ENCODE data around the gene TSKS. TPM values are rescaled to one million over a fixed set of nuclear protein-coding genes. Genes with fewer than 3 reads are reported as not detected.

TSKS gene
- total and polyA plus RNA-seq, 2 of the 13 experiments (the other 11 are each of a cell fraction or from before 2014, with no cell fraction given): 0.03 TPM; not detected in 1

DNA sequence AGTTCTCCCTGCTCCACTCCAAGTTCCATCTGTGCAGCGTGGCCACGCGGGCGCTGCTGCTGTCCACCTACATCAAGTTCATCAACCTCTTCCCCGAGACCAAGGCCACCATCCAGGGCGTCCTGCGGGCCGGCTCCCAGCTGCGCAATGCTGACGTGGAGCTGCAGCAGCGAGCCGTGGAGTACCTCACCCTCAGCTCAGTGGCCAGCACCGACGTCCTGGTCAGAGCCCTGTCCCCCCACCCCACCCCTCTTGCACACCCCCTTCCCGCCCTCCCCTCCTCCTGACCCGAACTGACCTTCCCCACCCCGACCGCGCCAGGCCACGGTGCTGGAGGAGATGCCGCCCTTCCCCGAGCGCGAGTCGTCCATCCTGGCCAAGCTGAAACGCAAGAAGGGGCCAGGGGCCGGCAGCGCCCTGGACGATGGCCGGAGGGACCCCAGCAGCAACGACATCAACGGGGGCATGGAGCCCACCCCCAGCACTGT is 38.3 kb upstream of the TSKS start:
- no peak overlapping the region for H3K4me2 ChIP-seq (ENCODE audit: low read depth, low read length)
- POLR2A ChIA-PET: interaction anchor here (0.6 kb wide), 1 partner anchor 30 kb away, joined by 3 read pairs; no protein-coding TSS in a partner anchor
- H3K36me3 ChIP-seq (replicated peaks in 1 of 2; ENCODE audit: control insufficient read depth in 1 of 2, insufficient read depth in 2 of 2, low read length in 2 of 2): peaks cover 11 to 44% of the 10 kb centered on the region in 2 experiments; a peak in 4 of 5 replicates
- H3K4me1 ChIP-seq (ENCODE audit: insufficient read depth, low read length): no peaks in the 10 kb centered on the region
- no peaks in the 10 kb centered on the region for H3K27me3 ChIP-seq (ENCODE audit: control insufficient read depth in 1 of 2, insufficient read depth in 2 of 2, low read length in 2 of 2)
- no peak overlapping the region for H3K9ac ChIP-seq (ENCODE audit: insufficient read depth, low read depth, low read length)
- no peak overlapping the region for H2AFZ ChIP-seq (ENCODE audit: low read length)
- CTCF ChIA-PET (ENCODE audit: low intra/inter-chr PET ratio, low total read pairs): no interaction called here
- no peaks in the 10 kb centered on the region for H3K79me2 ChIP-seq (ENCODE audit: insufficient read depth, low read length)
- TF ChIP-seq TEAD2 (CRISPR knock-in tag; IDR thresholded peaks at IDR 0.05) (no peak), CBX5 (CRISPR knock-in tag; IDR thresholded peaks at IDR 0.05; ENCODE audit: borderline replicate concordance) (no peak), PRMT3 (CRISPR knock-in tag; IDR thresholded peaks at IDR 0.05; ENCODE audit: borderline replicate concordance, low read depth) (no peak), ZNF713 (CRISPR knock-in tag; IDR thresholded peaks at IDR 0.05) (no peak), FOXK1 (CRISPR knock-in tag; IDR thresholded peaks at IDR 0.05; ENCODE audit: borderline replicate concordance, low read depth) (no peak), ZNF136 (CRISPR knock-in tag; IDR thresholded peaks at IDR 0.05; ENCODE audit: low read depth) (no peak), ZNF30 (CRISPR knock-in tag; IDR thresholded peaks at IDR 0.05) (no peak), ZNF317 (CRISPR knock-in tag; IDR thresholded peaks at IDR 0.05) (no peak), ZNF660 (CRISPR knock-in tag; IDR thresholded peaks at IDR 0.05; ENCODE audit: borderline replicate concordance, low read depth) (no peak), ZNF44 (CRISPR knock-in tag; IDR thresholded peaks at IDR 0.05) (no peak), BCL6 (CRISPR knock-in tag; IDR thresholded peaks at IDR 0.05) (no peak), HIVEP1 (CRISPR knock-in tag; IDR thresholded peaks at IDR 0.05) (no peak)
- TF ChIP-seq, protein P1, sequence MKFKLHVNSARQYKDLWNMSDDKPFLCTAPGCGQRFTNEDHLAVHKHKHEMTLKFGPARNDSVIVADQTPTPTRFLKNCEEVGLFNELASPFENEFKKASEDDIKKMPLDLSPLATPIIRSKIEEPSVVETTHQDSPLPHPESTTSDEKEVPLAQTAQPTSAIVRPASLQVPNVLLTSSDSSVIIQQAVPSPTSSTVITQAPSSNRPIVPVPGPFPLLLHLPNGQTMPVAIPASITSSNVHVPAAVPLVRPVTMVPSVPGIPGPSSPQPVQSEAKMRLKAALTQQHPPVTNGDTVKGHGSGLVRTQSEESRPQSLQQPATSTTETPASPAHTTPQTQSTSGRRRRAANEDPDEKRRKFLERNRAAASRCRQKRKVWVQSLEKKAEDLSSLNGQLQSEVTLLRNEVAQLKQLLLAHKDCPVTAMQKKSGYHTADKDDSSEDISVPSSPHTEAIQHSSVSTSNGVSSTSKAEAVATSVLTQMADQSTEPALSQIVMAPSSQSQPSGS (CRISPR knock-in tag; IDR thresholded peaks at IDR 0.05): no peak
- TF ChIP-seq, protein P2, sequence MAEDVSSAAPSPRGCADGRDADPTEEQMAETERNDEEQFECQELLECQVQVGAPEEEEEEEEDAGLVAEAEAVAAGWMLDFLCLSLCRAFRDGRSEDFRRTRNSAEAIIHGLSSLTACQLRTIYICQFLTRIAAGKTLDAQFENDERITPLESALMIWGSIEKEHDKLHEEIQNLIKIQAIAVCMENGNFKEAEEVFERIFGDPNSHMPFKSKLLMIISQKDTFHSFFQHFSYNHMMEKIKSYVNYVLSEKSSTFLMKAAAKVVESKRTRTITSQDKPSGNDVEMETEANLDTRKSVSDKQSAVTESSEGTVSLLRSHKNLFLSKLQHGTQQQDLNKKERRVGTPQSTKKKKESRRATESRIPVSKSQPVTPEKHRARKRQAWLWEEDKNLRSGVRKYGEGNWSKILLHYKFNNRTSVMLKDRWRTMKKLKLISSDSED (CRISPR knock-in tag; IDR thresholded peaks at IDR 0.05): no peak
- WGBS (ENCODE audit: low lambda C conversion rate): 95% methylated on average over 28 of the region's 32 CpGs
- H4K20me1 ChIP-seq (ENCODE audit: insufficient read depth, low read length): no peaks in the 10 kb centered on the region
- no peaks in the 10 kb centered on the region for H3K9me3 ChIP-seq (ENCODE audit: low read length)
- DNase-seq (ENCODE audit: low spot score) (no peak), ATAC-seq (no peak), FAIRE-seq (no peak)
- intact Hi-C loops (cut with micrococcal nuclease; ENCODE audit: unreplicated experiment) (no loop called here), in situ Hi-C loops (cut with HindIII; ENCODE audit: extremely low pct_ligation_motif_present, low pct_unique_long_range_greater_than_20kb) (no loop called here)
- no peak overlapping the region for H3K27ac ChIP-seq (ENCODE audit: extremely low read length, insufficient read depth, low read length)
- BruUV-seq (replicated peaks): no TSS peak
- no peak overlapping the region for H3K4me3 ChIP-seq (replicated peaks in 1 of 3; ENCODE audit: insufficient read depth in 1 of 3, low read depth in 2 of 3, low read length in 3 of 3)
